AG04450 (cell line): ENCODE data around the gene DACH1. TPM values are rescaled to one million over a fixed set of nuclear protein-coding genes. Genes with fewer than 3 reads are reported as not detected.

Experiments used
- CTCF ChIA-PET: fragments of 300-600, 350-600 bp; formaldehyde crosslinking; extraction: SDS; loops from one replicate; lab custom pipeline; 2022; ENCODE audit warnings: antibody characterized with exemption, inconsistent platforms; lab: Charles Lee
- POLR2A ChIA-PET: fragments of 350-600 bp; formaldehyde crosslinking; extraction: SDS; loops from one replicate; lab custom pipeline; 2021; ENCODE audit warnings: antibody characterized with exemption, inconsistent platforms; lab: Yijun Ruan, JAX
- DNase-seq: peaks from one replicate; pipeline ENCODE4 v3.0.0-alpha.2; 2011; ENCODE audit warnings: low read depth, low spot score
- H3K27ac ChIP-seq: one replicate; pipeline ENCODE4 v1.5.1; 2012; ENCODE audit warnings: low read depth, low read length, control low read depth
- H3K27me3 ChIP-seq: one replicate; pipeline ENCODE4 v1.6.0; 2012; ENCODE audit warnings: low read length; ENCODE audit not compliant: control insufficient read depth, insufficient read depth
- H3K4me3 ChIP-seq: 2 replicates; pipeline ENCODE4 v1.5.1; 2011; ENCODE audit warnings: mild to moderate bottlenecking, low read depth, low read length, control low read depth
- H3K9me3 ChIP-seq: 2 replicates; pipeline ENCODE4 v1.5.1; 2012; ENCODE audit warnings: low read length; ENCODE audit not compliant: control insufficient read depth, insufficient read depth
- CTCF ChIP-seq: IDR thresholded peaks from 2 replicates; pipeline ENCODE4 v1.5.1; 2011; ENCODE audit warnings: low read depth, low read length, control low read depth, inconsistent platforms
- polyA plus RNA-seq: library from polyadenylated mRNA; depleted of rRNA; stranded (reverse); fragments of >200 nt; gene quantifications from 2 replicates; pipeline ENCODE4 v1.2.3, GENCODE V29; 2011

The DACH1 gene
- polyA plus RNA-seq, 1 experiment = 0.10 TPM

DNA sequence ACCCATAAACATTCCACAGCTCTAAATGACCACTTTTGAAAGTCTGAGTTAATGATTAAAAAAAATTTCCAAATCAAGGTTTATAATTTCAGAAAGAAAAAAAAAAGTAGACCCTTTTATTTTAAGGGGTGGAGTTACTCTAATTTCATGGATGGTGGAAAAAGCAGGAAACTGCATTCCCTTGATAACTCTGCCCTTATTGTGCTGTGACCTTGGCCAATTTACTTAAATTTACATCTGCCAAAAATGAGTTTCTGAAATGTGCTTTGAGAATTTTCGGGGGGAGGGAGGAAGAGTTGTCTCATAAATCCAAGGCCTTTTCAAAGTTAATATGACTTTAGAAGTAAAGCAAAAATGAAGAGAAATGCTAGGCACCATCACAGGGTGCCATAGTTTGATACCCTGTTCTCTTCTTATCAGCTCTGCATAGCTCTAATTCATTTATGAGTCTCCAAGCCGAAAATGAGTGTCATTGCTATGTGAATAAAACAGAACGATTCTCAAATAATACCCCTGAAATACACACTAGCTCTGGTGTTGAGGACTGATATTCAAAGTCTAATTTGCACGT is 367.0 kb downstream of the DACH1 start:
- no peak overlapping the region for H3K27ac ChIP-seq
- no peak for TF ChIP-seq CTCF
- no peaks in the 10 kb centered on the region for H3K27me3 ChIP-seq
- no peak overlapping the region for H3K4me3 ChIP-seq
- POLR2A ChIA-PET = no interaction called here
- CTCF ChIA-PET = no interaction called here
- DNase-seq = no peak
- H3K9me3 ChIP-seq = no peaks in the 10 kb centered on the region

GRCh38 chr13:71499235-71499634 is 367.8 kb downstream of the DACH1 start:
- no peak for DNase-seq
- Histone ChIP-seq H3K27me3 (no peaks in the 10 kb centered on the region), H3K27ac (no peak overlapping the region), H3K9me3 (no peaks in the 10 kb centered on the region), H3K4me3 (no peak overlapping the region)
- no peak for TF ChIP-seq CTCF
- ChIA-PET CTCF (no interaction called here), POLR2A (no interaction called here)

- Histone ChIP-seq H3K27me3 (no peaks in the 10 kb centered on the region), H3K9me3 (no peaks in the 10 kb centered on the region), H3K4me3 (no peak overlapping the region), H3K27ac (no peak overlapping the region)
- DNase-seq = no peak
- ChIA-PET POLR2A (no interaction called here), CTCF (no interaction called here)
- TF ChIP-seq CTCF = no peak
These were observed 373.8 kb downstream of the DACH1 start for GRCh38 chr13:71493189-71493588.

DNA sequence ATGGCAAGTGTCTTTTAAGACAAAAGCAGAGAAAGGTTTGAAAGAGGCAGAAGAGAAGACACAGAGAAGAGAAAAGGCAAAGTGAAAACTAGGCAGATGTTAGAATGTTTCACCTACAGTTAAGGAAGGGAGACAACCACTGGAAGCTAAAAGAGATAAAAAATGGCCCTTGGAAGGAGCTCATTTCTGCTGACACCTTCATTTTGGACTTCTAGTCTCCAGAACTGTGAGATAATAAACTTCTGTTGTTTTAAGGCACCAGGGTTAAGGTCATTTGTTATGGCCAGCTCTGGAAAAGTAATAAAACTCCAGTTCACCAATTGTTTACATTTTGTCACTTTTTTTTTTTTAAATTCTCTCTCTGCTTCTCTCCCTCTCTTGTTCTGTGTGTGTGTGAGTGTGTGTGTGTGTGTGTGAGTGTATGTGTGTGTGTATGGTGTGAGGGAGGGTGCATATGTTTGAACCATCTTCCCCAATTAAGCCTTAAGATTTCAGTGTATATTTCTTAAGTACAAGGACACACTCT is 374.6 kb downstream of the DACH1 start:
- TF ChIP-seq CTCF = no peak
- ChIA-PET POLR2A (no interaction called here), CTCF (no interaction called here)
- Histone ChIP-seq H3K4me3 (no peak overlapping the region), H3K27me3 (no peaks in the 10 kb centered on the region), H3K27ac (no peak overlapping the region), H3K9me3 (no peaks in the 10 kb centered on the region)
- no peak for DNase-seq

DNA sequence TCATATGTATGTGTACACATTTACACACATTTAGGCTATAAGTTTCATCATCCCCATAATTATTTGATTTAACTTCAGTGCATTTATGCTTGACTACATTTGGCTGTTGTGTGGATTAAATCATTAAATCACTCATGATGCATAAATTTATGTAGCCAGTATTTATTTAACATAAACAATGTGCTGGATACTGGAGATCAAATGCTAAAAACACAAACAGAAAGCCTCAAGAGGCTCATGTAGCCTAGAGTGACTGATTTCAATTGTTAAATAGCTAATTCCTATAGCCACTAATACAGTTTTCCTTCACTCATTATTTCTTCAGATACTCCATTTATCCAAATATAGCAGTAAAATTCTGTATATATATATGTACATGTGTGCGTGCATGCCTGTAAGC is 376.0 kb downstream of the DACH1 start:
- no peaks in the 10 kb centered on the region for H3K27me3 ChIP-seq
- TF ChIP-seq CTCF = no peak
- no peak for DNase-seq
- H3K9me3 ChIP-seq = no peaks in the 10 kb centered on the region
- H3K27ac ChIP-seq = no peak overlapping the region
- H3K4me3 ChIP-seq = no peak overlapping the region
- ChIA-PET CTCF (no interaction called here), POLR2A (no interaction called here)
